DND-41 (cell line): ENCODE measurements around the gene TECPR2.

Source experiments
- EZH2 ChIP-seq: IDR thresholded peaks from 3 replicates; pipeline ENCODE4 v1.6.1; 2012; ENCODE audit warnings: borderline replicate concordance, low read depth, mild to moderate bottlenecking, moderate library complexity, low read length, inconsistent platforms; ENCODE audit not compliant: severe bottlenecking
- TF ChIP-seq, protein P1 (sequence below): IDR thresholded peaks from 2 replicates; pipeline ENCODE4 v1.5.1; 2012; ENCODE audit warnings: borderline replicate concordance, low read length, moderate library complexity, mild to moderate bottlenecking; ENCODE audit not compliant: poor library complexity, severe bottlenecking; ENCODE audit errors: extremely low read depth

GRCh38 chr14:102341566-102341965 is 21.2 kb upstream of the TECPR2 start:
- TF ChIP-seq, protein P1, sequence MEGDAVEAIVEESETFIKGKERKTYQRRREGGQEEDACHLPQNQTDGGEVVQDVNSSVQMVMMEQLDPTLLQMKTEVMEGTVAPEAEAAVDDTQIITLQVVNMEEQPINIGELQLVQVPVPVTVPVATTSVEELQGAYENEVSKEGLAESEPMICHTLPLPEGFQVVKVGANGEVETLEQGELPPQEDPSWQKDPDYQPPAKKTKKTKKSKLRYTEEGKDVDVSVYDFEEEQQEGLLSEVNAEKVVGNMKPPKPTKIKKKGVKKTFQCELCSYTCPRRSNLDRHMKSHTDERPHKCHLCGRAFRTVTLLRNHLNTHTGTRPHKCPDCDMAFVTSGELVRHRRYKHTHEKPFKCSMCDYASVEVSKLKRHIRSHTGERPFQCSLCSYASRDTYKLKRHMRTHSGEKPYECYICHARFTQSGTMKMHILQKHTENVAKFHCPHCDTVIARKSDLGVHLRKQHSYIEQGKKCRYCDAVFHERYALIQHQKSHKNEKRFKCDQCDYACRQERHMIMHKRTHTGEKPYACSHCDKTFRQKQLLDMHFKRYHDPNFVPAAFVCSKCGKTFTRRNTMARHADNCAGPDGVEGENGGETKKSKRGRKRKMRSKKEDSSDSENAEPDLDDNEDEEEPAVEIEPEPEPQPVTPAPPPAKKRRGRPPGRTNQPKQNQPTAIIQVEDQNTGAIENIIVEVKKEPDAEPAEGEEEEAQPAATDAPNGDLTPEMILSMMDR = no peak
- no peak for TF ChIP-seq EZH2
